ENCODE measurements around the gene NDUFA6. TPM values are rescaled to one million over a fixed set of nuclear protein-coding genes. Genes with fewer than 3 reads are reported as not detected.

Gene NDUFA6
- total and polyA plus RNA-seq, 10 of the 15 experiments (the other 5 are each of a cell fraction or from before 2014, with no cell fraction given) = 85.9 to 511 (median 128) TPM

DNA sequence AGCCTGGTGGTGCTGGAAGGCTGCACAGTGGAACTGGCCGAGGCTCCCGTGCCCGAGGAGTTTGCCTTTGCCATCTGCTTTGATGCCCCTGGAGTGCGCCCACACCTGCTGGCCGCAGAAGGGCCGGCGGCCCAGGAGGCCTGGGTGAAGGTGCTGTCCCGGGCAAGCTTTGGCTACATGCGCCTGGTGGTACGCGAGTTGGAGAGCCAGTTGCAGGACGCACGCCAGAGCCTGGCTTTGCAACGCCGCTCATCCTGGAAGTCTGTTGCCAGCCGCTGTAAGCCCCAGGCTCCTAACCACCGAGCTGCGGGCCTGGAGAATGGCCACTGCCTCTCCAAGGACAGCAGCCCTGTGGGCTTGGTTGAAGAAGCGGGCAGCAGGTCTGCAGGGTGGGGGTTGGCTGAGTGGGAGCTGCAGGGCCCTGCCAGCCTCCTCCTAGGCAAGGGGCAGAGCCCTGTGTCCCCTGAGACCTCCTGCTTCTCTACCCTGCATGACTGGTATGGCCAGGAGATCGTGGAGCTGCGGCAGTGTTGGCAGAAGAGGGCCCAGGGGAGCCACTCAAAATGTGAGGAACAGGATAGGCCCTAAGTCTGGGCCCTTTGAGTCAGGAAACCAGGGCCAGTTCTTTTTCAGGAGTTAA is 13.0 kb downstream of the NDUFA6 start:
- no peak overlapping the region for H3K4me3 ChIP-seq
- H2AFZ ChIP-seq (ENCODE audit: control insufficient read depth, low read depth, low read length) = no peak overlapping the region
- ChIA-PET RAD21 (ENCODE audit: unreplicated experiment) (no interaction called here), SMC1A (ENCODE audit: uncharacterized antibody, unreplicated experiment) (no interaction called here), CTCF (no interaction called here), POLR2A (interaction anchor here (1.7 to 3.9 kb wide), 3 partner anchors 8 to 131 kb away, joined by 5 to 47 read pairs (median 21); partner anchors contain the start of genes CENPM, NAGA and NDUFA6)
- no peak for ATAC-seq
- no peak overlapping the region for H3K4me2 ChIP-seq (ENCODE audit: control insufficient read depth, insufficient read depth)
- H3K9me3 ChIP-seq (replicated peaks; ENCODE audit: control insufficient read depth, insufficient read depth, low read length) = no peaks in the 10 kb centered on the region
- BruUV-seq (replicated peaks) = no TSS peak
- in situ Hi-C loops (cut with MboI) = no loop called here
- no peak overlapping the region for H3K9ac ChIP-seq (ENCODE audit: control insufficient read depth, insufficient read depth, low read length)
- peaks cover 0 to 4% of the 10 kb centered on the region in 2 experiments; a peak in 2 of 4 replicates for H3K36me3 ChIP-seq (ENCODE audit: control insufficient read depth in 2 of 2, insufficient read depth in 2 of 2, low read length in 1 of 2)
- peaks cover 15% of the 10 kb centered on the region for H3K4me1 ChIP-seq (ENCODE audit: control insufficient read depth, insufficient read depth, low read length)
- peaks cover 21% of the 10 kb centered on the region for H3K79me2 ChIP-seq (ENCODE audit: control insufficient read depth, insufficient read depth, low read length)
- DNase-seq (ENCODE audit: low read depth, low spot score) = no peak
- no peaks in the 10 kb centered on the region for H4K20me1 ChIP-seq (ENCODE audit: control insufficient read depth, insufficient read depth)
- intact Hi-C loops (cut with micrococcal nuclease; ENCODE audit: unreplicated experiment) = loop anchor here (2.0 kb wide), 1 partner anchor 47 kb away; no protein-coding TSS in a partner anchor
- FAIRE-seq = no peak
- TF ChIP-seq SMC3 (IDR thresholded peaks at IDR 0.05; ENCODE audit: borderline replicate concordance, low read length) (no peak), TCF7 (IDR thresholded peaks at IDR 0.05; ENCODE audit: borderline replicate concordance) (no peak), SREBF2 (IDR thresholded peaks at IDR 0.05; ENCODE audit: low read length) (no peak), RCOR1 (conservative IDR thresholded peaks at IDR 0.05; ENCODE audit: low read depth, low read length) (no peak), NFYA (IDR thresholded peaks at IDR 0.05; ENCODE audit: borderline replicate concordance, low read depth, low read length) (no peak), TCF3 (IDR thresholded peaks at IDR 0.05; ENCODE audit: borderline replicate concordance, insufficient read depth, low read depth, low read length) (no peak), LARP7 (IDR thresholded peaks at IDR 0.05) (no peak), SIX5 (IDR thresholded peaks at IDR 0.05; ENCODE audit: low read depth, low read length, severe bottlenecking) (no peak), FOXM1 (IDR thresholded peaks at IDR 0.05; ENCODE audit: low read depth, low read length) (no peak), POLR2AphosphoS2 (IDR thresholded peaks at IDR 0.05; ENCODE audit: low read depth, low read length) (no peak), EGR1 (IDR thresholded peaks at IDR 0.05; ENCODE audit: borderline replicate concordance in 1 of 2, low read depth in 2 of 2, low read length in 2 of 2) (no peak), BCL11A (IDR thresholded peaks at IDR 0.05; ENCODE audit: low read depth, low read length) (no peak), NFIC (IDR thresholded peaks at IDR 0.05; ENCODE audit: low read depth, low read length) (no peak)
- TF ChIP-seq, protein P1, sequence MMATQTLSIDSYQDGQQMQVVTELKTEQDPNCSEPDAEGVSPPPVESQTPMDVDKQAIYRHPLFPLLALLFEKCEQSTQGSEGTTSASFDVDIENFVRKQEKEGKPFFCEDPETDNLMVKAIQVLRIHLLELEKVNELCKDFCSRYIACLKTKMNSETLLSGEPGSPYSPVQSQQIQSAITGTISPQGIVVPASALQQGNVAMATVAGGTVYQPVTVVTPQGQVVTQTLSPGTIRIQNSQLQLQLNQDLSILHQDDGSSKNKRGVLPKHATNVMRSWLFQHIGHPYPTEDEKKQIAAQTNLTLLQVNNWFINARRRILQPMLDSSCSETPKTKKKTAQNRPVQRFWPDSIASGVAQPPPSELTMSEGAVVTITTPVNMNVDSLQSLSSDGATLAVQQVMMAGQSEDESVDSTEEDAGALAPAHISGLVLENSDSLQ (IDR thresholded peaks at IDR 0.05) = no peak
- TF ChIP-seq, protein P2, sequence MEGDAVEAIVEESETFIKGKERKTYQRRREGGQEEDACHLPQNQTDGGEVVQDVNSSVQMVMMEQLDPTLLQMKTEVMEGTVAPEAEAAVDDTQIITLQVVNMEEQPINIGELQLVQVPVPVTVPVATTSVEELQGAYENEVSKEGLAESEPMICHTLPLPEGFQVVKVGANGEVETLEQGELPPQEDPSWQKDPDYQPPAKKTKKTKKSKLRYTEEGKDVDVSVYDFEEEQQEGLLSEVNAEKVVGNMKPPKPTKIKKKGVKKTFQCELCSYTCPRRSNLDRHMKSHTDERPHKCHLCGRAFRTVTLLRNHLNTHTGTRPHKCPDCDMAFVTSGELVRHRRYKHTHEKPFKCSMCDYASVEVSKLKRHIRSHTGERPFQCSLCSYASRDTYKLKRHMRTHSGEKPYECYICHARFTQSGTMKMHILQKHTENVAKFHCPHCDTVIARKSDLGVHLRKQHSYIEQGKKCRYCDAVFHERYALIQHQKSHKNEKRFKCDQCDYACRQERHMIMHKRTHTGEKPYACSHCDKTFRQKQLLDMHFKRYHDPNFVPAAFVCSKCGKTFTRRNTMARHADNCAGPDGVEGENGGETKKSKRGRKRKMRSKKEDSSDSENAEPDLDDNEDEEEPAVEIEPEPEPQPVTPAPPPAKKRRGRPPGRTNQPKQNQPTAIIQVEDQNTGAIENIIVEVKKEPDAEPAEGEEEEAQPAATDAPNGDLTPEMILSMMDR (IDR thresholded peaks at IDR 0.05 in 2 of 3, conservative IDR thresholded peaks at IDR 0.05 in 1 of 3; ENCODE audit: control insufficient read depth in 2 of 3, extremely low read depth in 1 of 3, insufficient read depth in 1 of 3, low read depth in 3 of 3, low read length in 3 of 3) = no peak
- WGBS (ENCODE audit: insufficient coverage, insufficient replicate concordance, low lambda C conversion rate, missing lambda C conversion rate) = 95% methylated on average over 21 of the region's 21 CpGs
- H3K27me3 ChIP-seq (replicated peaks in 1 of 2; ENCODE audit: control insufficient read depth in 2 of 2, insufficient read depth in 2 of 2, low read length in 1 of 2) = no peaks in the 10 kb centered on the region
- no peak overlapping the region for H3K27ac ChIP-seq (ENCODE audit: control insufficient read depth, insufficient read depth)

Measured in GM12878 (cell line).